HG03139 (cell line): Measurements from ENCODE around the gene SRSF8.

Experiments used
- ATAC-seq: cut with Tn5 transposase; IDR thresholded peaks from one replicate; pipeline ENCODE4 v1.9.1; 2021; ENCODE audit not compliant: unreplicated experiment

Gene SRSF8

GRCh38 chr11:95067841-95068219 is 1.1 kb downstream of the SRSF8 start:
- ATAC-seq, result no peak

- peak; percentile 63 for ATAC-seq
Measured at GRCh38 chr11:95068549-95068948, 1.8 kb downstream of the SRSF8 start.

DNA sequence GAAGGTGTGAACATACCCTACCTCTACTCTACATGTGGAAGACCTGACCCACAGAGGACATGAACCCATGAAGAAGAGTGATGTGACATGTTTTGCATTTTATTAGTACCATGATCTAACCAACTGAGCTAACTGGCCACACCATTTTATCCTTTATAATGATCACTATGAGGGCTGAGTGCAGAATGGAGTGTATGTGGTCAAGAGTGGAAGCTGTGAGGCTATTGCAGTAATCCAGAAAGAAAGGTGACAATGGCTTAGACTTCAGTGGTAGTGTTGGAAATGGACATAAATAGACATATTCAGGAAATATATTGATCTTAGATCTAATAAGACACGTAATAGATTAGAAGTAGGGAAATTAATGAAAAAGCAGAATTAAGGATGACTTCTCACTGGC is 3.8 kb downstream of the SRSF8 start:
- ATAC-seq, result no peak

GRCh38 chr11:95072948-95073347 is 6.2 kb downstream of the SRSF8 start:
- ATAC-seq, result no peak

DNA sequence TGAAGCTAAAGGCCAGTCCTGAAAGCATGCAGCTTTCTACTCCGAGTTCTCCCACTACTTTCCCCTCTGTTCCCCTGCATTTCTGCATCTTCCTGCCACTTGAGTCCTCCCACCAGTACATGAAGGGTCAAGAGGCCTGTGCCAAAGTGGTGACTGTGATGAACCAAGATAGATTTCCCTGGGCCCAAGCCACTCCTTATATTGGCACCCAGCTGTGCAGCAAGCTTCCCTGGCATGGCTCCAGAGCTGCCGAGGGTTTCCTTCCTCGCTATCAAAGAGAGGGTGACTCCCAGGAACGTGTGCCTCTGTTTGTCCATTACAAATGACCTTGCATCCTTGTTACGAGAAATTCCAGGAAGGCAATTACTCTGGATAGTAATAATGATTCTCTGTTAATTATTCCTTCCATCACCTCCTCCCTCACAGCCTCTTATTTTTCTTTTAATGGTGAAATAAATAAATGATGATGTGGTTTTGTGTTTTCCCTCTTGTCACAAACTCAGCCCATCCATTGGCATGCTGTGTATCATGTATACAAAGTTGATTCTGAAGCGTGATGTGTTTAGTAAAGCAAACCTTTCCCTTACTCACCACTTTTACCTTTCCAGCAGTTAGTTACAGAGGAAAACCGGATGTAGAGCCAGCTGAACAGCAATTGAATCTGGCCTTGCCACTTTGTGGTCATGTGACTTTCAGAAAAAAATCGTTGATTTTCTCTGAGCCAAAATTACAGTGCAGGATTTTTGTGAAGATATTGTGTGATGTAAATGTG is 8.3 kb downstream of the SRSF8 start:
- no peak for ATAC-seq

GRCh38 chr11:95076416-95076815 is 9.7 kb downstream of the SRSF8 start:
- ATAC-seq, result no peak

GRCh38 chr11:95076981-95077380 is 10.3 kb downstream of the SRSF8 start:
- no peak for ATAC-seq

DNA sequence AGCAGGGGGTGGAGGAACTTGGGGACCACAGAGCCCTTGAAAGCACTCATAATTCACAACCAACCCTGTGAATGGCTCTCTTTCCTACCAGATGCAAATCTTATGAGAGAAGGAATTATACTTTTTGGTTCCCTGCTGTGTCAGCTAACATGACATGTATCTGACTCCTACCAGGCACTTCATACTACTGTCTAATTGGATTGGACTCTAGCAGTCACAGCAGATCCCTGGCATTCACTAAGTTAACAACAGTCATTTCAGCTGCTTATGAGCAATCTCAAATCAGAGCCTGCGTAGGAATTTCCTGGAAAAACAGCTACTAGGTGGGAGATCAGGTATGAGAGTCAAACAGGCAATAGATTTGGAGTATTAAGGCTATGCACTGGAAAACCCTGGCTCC is 11.8 kb downstream of the SRSF8 start:
- ATAC-seq, result no peak

DNA sequence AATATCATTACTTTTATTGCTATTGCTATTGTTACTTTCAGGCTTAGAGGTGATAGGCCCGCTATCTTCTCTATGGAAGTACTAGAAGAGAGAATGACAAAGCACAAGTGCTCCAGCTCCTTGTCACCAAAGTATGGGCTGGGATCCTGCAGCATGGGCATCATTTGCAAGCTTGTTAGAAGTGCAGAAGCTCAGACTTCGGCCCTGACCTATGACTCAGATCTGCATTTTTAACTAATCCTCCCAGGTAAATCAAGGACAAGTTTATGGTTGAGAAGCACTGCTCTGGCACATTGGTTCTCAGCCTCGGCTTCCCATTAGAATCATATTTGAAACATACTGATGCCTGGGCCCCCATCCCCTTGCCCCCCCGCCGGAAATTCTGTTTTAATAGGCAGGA is 14.3 kb downstream of the SRSF8 start:
- no peak for ATAC-seq

DNA sequence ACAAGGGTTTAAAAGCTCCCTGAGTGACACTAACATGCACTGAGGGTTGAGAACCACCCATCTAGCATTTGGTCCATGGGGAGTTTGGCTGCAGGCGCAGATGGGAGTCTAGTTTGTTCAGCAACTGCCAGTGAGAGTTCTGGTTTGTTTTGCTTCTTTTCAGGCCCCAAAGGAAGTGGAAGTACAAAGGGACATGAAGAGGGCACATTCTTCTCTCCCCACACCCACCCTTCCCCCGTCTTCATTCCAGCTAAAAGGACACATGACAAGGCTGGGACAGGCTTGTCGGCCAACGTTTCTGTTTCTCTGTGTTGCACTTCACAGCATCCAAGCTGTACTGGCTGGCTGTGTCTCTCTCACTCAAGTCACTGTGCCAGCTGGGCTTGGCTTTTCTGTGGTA is 14.7 kb downstream of the SRSF8 start:
- no peak for ATAC-seq

DNA sequence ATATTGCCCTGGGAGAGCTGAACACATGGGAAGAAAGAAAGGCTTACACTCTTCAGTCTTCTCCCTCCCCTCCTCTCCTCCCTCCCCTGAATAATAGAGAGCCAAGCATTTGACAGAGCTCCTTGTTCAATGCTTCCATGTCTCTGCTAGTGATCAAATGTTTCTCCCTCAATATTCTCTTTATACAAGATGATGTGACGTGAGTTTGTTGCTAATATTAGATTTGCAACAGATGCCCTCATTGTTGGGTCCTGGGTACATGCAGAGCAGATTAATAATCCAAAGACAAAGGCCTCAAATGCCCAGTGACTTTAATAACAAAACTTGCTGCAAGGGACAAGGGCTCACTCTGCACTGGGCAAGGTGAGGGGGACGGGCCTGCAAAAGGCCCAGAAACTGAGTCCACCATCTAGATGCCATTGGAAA is 15.9 kb downstream of the SRSF8 start:
- no peak for ATAC-seq

GRCh38 chr11:95084509-95084908 is 17.8 kb downstream of the SRSF8 start:
- ATAC-seq, result no peak

DNA sequence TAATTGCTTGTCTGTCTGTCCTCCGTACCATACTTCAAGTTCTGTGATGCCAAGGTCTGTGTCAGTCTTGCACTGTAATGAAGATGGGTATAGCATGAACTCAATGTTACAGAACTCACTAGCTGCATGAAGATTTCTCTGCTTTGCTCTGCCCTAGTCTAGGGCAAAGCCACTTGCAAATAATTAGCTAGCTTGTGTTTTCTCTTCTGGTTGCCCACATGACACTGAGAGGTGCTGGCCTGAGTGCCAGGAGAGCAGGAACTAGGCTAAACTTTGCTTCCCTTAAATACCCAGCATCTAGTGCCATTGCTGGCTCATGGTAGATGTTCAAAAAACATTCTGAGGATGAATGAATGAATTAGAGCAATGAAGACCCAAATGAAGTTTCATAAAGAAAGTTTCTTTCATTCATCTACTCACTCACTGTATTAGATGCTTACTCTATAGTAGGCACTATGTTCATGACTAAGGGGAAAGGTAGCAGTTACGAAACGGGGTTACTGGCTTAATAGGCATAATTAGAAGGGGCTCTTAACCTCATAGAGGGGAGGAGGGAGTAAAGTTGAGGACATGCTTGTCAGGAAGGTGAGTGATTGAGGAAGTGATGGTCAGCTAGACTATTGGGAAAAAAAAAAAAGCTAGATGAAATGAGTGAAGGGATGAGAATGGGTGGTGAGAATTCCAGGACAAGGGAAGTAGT is 18.5 kb downstream of the SRSF8 start:
- ATAC-seq, result no peak

GRCh38 chr11:95086151-95086550 is 19.4 kb downstream of the SRSF8 start:
- no peak for ATAC-seq

DNA sequence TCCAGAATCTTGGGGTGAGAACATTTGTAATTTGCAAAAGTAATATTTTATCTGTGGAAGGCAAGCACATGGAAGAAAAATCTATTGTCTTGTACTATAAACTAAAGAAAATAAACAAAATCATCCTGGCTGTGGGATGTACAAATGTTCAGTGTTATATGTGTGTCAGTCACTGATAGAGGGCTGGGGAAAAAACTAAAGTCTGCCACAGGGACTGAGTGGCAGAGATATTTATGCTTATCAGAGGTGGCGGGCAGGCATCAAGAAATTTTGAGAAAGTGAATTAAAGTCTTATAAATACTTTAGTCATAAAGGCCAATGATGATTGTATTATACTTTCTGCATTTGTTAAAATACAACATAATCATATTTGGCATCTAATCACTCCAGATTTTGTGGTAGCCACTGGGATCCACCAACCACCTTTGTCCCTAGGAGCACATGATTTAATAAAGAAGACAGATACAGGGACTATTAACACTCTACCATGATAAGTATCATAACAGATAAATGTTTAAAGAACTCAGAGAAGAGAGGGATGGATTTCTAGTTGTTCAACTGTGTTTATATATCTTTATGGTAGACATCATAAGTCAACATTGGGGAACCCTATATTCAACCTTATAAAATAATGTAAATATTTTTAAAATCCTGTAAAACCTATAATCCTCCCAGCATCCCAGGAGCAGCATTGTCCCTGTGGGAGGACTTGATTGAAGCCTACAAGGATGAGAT is 20.3 kb downstream of the SRSF8 start:
- no peak for ATAC-seq

DNA sequence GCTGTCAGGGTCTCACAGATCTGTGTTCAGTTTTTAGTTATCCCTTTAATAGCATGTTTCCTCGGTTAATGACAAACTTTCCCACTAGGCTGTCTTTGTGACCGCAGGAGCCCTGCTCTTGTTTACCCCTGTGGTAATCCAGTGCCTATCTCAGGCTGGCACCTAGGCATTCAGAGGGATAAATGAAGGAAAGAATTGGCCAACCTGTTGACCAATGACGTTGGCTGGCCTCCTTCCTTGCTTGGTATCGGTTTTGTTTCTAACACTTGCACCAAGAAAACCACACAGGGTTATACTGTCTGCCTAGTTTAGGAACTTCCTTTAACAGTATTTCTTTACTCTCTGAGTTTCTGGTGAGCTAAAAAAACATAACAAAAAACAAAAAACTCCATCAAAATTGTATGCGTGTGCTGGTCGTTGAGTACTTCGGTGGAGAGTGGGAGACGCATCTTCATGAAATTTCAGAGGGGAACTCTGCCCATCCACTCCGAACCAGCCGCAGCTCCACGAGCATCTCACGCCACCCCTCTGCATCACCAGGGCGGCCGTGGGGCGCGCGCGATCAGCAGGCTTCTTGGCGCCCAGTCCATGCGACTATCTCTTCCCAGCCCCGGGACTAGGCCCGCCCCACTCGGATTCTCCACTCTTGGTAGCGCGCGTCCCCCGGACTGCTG is 22.4 kb downstream of the SRSF8 start:
- peak; percentile 36 for ATAC-seq

DNA sequence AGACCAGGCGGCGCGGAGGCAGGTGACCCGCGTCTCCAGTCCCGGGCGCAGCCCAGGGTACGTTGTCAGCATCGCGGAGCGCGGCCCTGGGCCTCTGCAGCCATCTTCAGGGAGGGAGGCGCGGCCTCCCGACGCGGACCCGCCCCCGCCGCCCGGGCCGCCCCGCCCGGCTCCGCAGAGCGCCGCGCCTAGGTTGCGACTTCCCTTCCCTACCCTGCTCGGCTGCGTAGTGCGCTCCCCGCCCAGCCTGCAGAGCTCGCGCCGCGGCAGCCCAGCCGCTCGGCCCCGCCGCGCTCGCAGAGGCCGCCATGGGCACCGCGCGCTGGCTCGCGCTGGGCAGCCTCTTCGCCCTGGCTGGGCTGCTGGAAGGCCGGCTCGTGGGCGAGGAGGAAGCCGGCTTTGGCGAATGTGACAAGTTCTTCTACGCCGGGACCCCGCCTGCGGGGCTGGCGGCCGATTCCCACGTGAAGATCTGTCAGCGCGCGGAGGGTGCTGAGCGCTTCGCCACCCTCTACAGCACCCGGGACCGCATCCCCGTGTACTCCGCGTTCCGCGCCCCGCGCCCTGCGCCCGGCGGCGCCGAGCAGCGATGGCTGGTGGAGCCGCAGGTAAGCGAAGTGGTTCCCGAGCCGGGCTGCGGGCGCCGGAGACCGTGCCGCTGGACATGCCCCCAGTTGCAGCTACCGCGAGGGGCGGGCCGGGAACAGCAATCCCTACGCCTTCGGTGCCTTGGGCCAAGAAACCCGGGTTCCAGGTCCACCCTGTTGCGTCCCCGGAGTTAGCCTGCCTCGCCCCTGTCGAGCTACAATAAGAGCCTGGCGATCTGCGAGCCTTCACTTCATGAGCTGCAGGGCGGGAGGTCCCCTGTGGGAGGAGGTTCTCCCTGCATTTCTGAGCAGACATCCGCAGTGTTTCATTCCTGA is 23.2 kb downstream of the SRSF8 start, which contains the start of gene ENDOD1:
ENDOD1 (plus strand) TSS at position 227 of the 923 bp plus-strand sequence; CDS start at position 309, 82 bp downstream.
- ATAC-seq, result peak; percentile 85

GRCh38 chr11:95091663-95092180 is 25.0 kb downstream of the SRSF8 start:
- ATAC-seq, result no peak

DNA sequence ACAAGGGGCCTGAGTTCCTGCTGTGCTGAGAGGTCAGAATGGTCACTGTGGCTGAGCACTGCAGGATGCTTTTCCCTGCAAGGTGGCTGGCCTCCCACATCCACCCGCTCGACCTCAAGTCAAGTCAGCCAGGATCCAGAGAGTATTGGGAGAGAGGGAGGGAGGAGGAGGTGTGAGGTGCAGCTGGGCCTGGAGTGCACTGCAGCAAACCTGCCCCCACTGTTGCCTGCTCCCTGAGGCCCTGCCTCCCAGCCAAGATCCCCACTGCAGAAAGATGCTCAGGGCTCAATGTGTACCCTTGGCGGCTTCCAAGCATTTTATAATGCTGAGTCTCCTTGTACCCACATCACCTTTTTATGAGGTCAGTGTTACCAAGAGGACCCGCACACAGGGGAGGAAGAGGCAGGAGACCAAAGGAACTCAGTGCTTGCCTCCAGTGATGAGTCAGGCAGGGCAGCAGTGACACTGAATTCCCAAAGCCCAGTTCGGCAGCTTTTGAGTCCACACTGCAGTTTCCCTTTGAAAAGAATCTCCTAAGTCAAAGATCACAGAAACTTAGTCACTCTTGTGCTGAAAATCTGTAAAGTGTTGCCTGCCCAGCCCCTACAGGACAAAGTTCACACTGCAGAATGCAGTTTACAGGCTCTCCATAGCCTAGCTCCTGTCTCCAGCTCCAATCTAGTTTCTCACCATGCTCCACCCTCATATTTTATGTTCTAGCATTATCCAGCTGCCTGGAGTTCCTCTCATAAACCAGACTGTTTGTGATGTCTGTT is 26.0 kb downstream of the SRSF8 start:
- no peak for ATAC-seq
